Measurements from ENCODE around the gene SEZ6.

SEZ6 gene

GRCh38 chr17:28970879-28971278 lies 35.0 kb downstream of the SEZ6 start:
- DNase-seq = no peak

GRCh38 chr17:28969706-28970393 lies 36.0 kb downstream of the SEZ6 start:
- no peak for DNase-seq

GRCh38 chr17:28968914-28969295 lies 36.9 kb downstream of the SEZ6 start:
- no peak for DNase-seq

GRCh38 chr17:28968231-28968913 lies 37.5 kb downstream of the SEZ6 start:
- DNase-seq = no peak

- DNase-seq = no peak
These were observed 38.4 kb downstream of the SEZ6 start for GRCh38 chr17:28967221-28968135.

GRCh38 chr17:28963841-28964240 lies 42.0 kb downstream of the SEZ6 start:
- DNase-seq = no peak

GRCh38 chr17:28963055-28963611 lies 42.7 kb downstream of the SEZ6 start:
- DNase-seq = no peak

- no peak for DNase-seq
These were observed 44.4 kb downstream of the SEZ6 start for GRCh38 chr17:28961391-28961790.

- no peak for DNase-seq
These were observed 45.4 kb downstream of the SEZ6 start for GRCh38 chr17:28960256-28961061.

- DNase-seq = no peak
These were observed 46.4 kb downstream of the SEZ6 start for GRCh38 chr17:28959471-28959871.

- no peak for DNase-seq
These were observed 46.9 kb downstream of the SEZ6 start for GRCh38 chr17:28958820-28959455.

- no peak for DNase-seq
These were observed 47.9 kb downstream of the SEZ6 start for GRCh38 chr17:28957992-28958355.

- DNase-seq = no peak
These were observed 48.4 kb downstream of the SEZ6 start for GRCh38 chr17:28957277-28957991.

GRCh38 chr17:28956861-28957260 lies 49.0 kb downstream of the SEZ6 start:
- no peak for DNase-seq

GRCh38 chr17:28956112-28956511 lies 49.7 kb downstream of the SEZ6 start:
- no peak for DNase-seq

- no peak for DNase-seq
These were observed 50.4 kb downstream of the SEZ6 start for GRCh38 chr17:28955408-28955807.

- no peak for DNase-seq
These were observed 50.9 kb downstream of the SEZ6 start for GRCh38 chr17:28954886-28955285.

- DNase-seq = no peak
These were observed 52.3 kb downstream of the SEZ6 start for GRCh38 chr17:28953444-28954118.

GRCh38 chr17:28951991-28952975 lies 53.5 kb downstream of the SEZ6 start:
- peak; percentile 87 for DNase-seq
